Measurements from ENCODE around the gene MBP.

MBP gene

DNA sequence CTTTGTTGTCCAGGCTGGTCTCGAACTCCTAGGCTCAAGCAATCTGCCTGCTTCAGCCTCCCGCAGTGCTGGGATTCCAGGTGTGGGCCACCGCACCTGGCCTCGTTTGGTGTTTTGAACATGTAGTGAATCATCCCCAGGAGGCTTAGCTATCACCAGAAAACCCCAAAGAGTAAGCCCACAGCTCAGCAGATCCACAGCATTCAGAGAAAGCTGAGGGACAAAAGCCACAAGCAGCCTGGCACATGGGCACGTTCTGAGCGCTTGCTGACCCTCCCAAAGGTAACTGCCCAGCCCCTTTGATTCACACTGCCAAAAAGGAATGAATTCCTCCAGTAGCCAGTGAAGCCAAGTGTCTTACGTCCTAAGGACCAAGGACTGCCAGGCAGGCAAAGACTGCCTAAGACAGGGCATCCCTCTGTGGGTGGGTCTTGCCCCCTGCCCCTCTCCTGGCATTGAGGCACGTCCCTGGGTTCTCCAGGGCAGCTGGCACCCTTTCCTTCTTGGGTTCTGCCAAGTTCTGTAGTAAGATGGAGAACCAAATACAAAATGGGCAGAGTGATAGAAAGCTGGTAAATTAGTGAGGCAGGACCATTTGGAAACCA, 31.7 kb downstream of the MBP start:
- peak; percentile 59 for DNase-seq

DNA sequence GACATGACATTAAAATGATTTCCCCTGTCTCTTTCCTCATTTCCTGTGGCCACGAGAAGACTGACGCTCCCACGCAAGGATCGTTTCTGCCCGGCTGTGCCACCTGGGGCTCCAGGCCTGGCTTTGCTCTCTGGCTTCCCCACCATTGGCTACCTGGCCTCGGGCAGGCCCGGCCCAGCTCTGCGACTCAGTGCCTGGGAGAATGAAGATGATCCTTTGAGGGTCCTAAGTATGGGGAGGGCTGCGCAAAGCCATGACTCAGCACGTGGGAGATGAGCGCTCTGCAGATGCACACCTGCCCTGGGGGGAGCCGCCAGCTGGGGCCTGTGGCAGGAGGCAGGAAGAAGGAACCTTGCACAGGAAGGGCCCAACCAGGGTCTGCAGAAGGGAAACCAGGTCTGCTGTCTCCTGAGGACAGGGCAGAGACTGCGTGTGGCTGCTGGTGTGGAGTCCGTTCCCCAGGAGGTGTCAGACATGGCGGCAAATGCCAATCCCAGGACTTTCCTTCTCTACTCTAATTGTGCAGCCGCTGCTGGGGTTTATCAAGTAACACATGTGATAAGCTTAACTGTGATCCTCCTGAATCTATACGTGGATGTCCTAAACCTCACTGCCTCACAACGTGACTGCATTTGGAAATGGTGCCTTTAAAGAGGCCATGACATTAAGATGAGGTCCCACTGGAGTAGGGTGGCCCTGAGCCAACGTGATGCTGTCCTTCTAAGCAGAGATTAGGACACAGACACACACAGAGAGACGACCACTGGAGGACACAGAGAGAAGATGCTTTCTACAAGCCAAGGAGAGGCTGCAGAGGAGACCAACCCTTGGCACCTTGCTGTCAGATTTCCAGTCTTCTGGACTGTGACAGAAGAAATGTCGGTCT, 32.9 kb downstream of the MBP start:
- peak; percentile 67 for DNase-seq

DNA sequence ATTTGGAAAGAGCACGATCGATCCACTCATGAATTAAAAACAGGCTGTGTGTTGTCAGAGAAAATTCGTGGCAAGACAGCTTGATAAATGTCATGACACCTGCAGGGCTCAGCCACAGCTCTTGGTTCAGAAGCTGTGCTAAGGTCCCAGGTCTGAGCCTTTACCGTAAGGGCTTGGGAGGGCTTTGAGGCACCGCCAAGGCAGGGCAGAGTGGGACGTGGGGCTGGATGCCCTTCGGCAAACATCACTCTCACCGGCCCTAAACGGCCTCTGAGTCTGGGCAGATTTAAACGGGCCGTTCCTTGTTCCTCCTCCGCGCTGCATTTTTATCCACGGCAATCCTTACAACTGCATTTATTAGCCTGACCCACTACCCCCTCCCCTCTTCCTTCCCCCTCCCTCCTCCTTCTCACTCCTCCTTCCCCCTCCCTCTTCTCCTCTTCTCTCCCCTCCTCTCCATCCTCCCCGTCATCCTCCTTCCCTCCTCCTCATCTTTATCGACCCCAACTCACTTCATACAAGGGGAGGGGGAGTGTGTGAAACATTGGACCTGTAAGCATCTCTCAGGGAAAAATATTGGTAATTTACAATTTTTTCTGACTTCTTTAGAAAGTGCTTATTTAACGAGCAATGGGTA, 33.9 kb downstream of the MBP start:
- DNase-seq, result no peak

GRCh38 chr18:77098029-77098428, 34.6 kb downstream of the MBP start:
- no peak for DNase-seq

- no peak for DNase-seq
These were observed 35.4 kb downstream of the MBP start for GRCh38 chr18:77096936-77097886.

- no peak for DNase-seq
These were observed 36.9 kb downstream of the MBP start for GRCh38 chr18:77095391-77096371.

GRCh38 chr18:77093586-77093985, 39.0 kb downstream of the MBP start:
- DNase-seq, result no peak

DNA sequence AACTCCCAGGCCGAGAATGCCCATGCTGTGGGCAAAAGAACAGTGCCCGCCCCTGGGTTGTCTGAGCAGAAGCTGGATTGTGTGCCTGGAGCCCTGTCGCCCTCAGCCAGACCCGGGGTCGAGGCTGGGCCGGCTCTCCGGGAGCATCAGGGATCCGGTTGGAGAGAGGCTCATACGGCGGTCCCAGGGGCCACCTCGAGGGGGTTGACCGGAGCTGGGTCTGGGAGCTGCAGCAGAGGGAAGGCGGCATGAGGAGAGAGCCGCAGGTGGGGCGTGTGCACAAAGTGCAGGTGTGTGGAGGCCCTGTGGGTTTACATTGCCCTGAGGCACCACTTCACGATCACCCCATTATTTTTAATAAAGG, 39.5 kb downstream of the MBP start:
- no peak for DNase-seq

DNA sequence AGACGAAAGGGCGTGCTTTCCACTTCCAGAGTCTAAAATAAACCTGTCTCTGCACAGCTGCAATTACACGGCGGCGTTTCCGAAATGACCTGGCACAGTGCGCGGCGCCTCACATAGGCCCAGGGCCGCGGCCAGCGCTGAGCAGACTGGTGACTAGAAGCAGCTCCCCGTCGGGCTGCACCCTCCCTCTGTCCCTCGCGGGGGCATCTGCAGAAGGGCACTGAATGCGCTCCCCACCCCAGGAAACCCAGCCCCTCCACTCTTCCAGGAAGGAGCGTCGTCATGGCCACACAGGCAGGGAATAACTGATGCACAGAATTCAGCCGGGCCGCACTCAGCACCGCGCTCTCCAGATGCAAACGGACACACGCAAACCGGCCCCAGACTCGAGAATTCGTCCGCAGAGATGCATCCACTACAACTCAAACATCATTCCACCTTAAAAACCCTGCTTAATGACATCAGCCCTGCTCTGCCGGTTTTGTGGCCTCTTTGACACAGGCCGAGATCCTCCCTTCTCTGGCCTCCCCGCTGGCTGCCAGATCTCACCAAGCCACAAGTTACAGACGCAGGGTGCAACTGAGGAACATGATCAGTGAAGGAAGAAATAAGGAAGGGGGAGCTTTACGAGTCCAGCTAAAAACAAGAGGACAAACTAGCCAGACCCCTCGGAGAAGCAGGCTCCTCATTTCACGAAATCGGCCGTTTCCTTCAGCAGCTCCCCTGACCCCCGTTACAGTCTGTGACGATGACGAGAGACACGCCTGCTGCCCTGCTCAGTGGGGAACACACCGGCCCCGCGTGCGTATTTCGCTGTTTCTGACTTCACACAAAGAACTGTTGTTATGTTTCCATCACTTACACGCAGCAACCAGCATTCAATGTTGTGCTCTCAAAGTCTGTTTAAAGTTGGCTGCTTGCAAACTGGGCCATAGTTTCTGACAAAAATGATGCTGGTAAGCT, 40.2 kb downstream of the MBP start:
- no peak for DNase-seq

DNA sequence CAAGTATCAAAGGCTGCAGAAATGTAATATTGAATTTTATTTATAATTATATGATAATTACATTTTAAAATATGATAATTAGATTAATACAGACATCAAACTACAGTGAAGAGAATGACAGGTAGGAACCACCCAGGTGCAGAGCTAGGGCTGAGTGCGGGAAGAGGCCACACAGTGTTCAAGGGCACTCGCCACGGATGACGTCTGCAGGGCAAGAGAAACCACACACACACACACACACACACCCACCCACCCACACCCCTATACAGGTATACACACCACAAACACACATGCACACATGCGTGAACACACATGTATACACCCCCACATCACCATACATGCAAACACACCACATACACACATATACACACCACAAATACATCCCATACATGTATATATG, 41.2 kb downstream of the MBP start:
- DNase-seq, result no peak

GRCh38 chr18:77090546-77091174, 41.9 kb downstream of the MBP start:
- DNase-seq, result no peak

- DNase-seq, result no peak
These were observed 42.8 kb downstream of the MBP start for GRCh38 chr18:77089723-77090285.

DNA sequence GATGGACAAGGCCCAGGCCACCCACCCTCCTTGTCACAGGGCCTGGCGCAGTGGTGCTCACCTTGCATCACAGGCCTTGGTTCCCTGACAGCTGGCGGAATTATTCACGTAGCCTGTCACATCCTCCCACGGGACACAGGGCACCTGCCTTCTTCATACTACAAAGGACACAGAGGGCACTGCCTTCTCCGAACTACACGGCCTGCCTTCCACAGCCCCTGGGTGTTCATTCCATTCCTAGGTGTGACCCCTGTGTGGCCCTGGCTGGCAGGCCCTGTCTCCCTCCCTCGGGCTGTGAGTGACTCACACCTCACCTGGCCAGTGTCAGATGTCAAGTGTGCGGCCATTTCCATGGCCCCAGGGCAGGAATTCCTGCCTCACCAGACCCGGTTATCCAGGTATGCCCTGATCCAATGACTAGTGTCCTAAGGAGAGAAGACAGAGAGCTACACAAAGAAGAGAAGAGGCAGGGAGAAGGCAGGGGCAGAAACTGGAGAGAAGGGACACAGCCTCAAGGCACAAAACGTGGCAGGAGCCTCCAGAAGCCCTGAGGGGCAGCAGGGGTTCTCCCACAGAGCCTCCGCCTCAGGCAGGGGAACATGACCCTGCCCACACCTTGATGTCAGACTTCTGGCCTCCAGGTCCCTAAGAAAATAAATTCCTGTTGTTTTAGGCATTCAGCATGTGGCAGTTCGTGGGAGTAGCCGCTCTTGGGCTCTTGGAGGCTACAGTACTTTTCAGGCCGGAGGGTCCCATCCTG, 43.4 kb downstream of the MBP start:
- no peak for DNase-seq

DNA sequence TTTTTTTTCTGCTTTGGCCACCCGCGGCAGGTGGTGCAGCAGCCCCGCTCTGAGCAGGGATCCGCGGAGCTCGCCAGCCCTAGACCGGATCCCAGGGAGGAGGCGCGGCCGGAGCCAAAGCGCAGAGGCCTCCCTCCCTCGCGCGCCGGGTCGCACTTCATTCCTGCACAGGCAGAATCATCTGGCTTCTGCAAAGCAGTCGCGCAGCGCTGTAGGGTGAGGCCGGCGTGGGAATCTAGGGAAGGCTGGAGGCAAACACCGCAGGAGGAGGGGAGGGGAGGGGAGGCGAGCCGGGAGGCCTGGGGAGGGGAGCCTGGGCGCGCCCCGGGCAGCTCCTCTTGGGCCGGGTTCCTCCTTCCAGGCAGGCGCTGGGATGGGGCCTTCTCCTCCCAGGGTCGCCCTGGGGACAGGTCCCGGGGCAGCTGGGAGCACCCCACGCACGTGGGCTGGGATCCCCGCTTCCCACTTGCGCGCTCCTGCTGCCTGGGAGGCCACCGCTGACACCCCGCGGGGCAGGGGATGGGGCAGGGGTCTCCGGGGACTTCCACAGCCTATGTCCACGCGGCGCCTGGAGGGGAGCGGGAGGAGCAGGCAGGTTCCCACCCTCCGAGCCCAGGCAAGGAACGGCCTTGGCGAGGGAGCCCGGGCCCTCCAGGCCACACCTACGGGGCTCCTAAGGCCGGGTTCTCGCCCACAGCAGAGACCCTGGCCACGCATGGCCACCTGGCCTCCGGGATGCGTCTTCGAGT, 45.0 kb downstream of the MBP start:
- no peak for DNase-seq

GRCh38 chr18:77086656-77087392, 45.8 kb downstream of the MBP start:
- no peak for DNase-seq

- DNase-seq, result no peak
These were observed 46.5 kb downstream of the MBP start for GRCh38 chr18:77086034-77086433.

GRCh38 chr18:77084688-77085035, 47.9 kb downstream of the MBP start:
- no peak for DNase-seq
